T-helper 2 cell treated with Interferon-gamma antibody and Interleukin-4, amounts not matched to agents 5 μg/mL and 100 μg/mL, for 36 hours (primary cell): ENCODE data around the gene ATP12A.
A peak's percentile ranks its signal among the peaks of the same experiment; 100 is the strongest.

Source experiments
- DNase-seq: peaks from one replicate; pipeline ENCODE4 v3.0.0; 2021; ENCODE audit warnings: low spot score
- H3K27ac Mint-ChIP-seq: one replicate; pipeline ENCODE4 v1.8.0; 2021; ENCODE audit warnings: mild to moderate bottlenecking, mixed read lengths
- H3K27me3 Mint-ChIP-seq: one replicate; pipeline ENCODE4 v1.8.0; 2021; ENCODE audit warnings: low read depth, mixed read lengths
- H3K36me3 Mint-ChIP-seq: one replicate; pipeline ENCODE4 v1.8.0; 2021; ENCODE audit warnings: low read depth, mixed read lengths
- H3K4me1 Mint-ChIP-seq: one replicate; pipeline ENCODE4 v1.8.0; 2021; ENCODE audit warnings: low read depth, mixed read lengths
- H3K4me3 Mint-ChIP-seq: one replicate; pipeline ENCODE4 v1.8.0; 2022; ENCODE audit warnings: mild to moderate bottlenecking, moderate library complexity, mixed read lengths
- H3K9me3 Mint-ChIP-seq: one replicate; pipeline ENCODE4 v1.8.0; 2021; ENCODE audit warnings: mixed read lengths

The ATP12A gene

GRCh38 chr13:24670961-24671381 is 9.2 kb upstream of the ATP12A start:
- Mint-ChIP-seq H3K36me3 (no peaks in the 10 kb centered on the region), H3K9me3 (no peaks in the 10 kb centered on the region), H3K4me1 (peaks cover 12% of the 10 kb centered on the region), H3K4me3 (peak overlapping the region; percentile 18), H3K27ac (no peak overlapping the region), H3K27me3 (peaks cover 5% of the 10 kb centered on the region)
- DNase-seq: no peak

- DNase-seq: no peak
- H3K27ac Mint-ChIP-seq: no peak overlapping the region
- H3K4me3 Mint-ChIP-seq: peak overlapping the region; percentile 18
- peaks cover 5% of the 10 kb centered on the region for H3K27me3 Mint-ChIP-seq
- H3K4me1 Mint-ChIP-seq: peaks cover 12% of the 10 kb centered on the region
- H3K9me3 Mint-ChIP-seq: no peaks in the 10 kb centered on the region
- no peaks in the 10 kb centered on the region for H3K36me3 Mint-ChIP-seq
Measured at GRCh38 chr13:24671386-24672113, 8.7 kb upstream of the ATP12A start.

- Mint-ChIP-seq H3K27ac (no peak overlapping the region), H3K36me3 (no peaks in the 10 kb centered on the region), H3K4me1 (peaks cover 12% of the 10 kb centered on the region), H3K9me3 (no peaks in the 10 kb centered on the region), H3K4me3 (no peak overlapping the region), H3K27me3 (peaks cover 9% of the 10 kb centered on the region)
- no peak for DNase-seq
Measured at GRCh38 chr13:24672141-24673132, 7.8 kb upstream of the ATP12A start.

- Mint-ChIP-seq H3K4me3 (no peak overlapping the region), H3K4me1 (peaks cover 12% of the 10 kb centered on the region), H3K36me3 (no peaks in the 10 kb centered on the region), H3K27ac (no peak overlapping the region), H3K27me3 (peaks cover 26% of the 10 kb centered on the region), H3K9me3 (no peaks in the 10 kb centered on the region)
- DNase-seq: no peak
Measured at GRCh38 chr13:24675806-24676570, 4.2 kb upstream of the ATP12A start.

- Mint-ChIP-seq H3K4me3 (no peak overlapping the region), H3K27ac (no peak overlapping the region), H3K4me1 (peaks cover 11% of the 10 kb centered on the region), H3K36me3 (no peaks in the 10 kb centered on the region), H3K27me3 (peaks cover 38% of the 10 kb centered on the region), H3K9me3 (no peaks in the 10 kb centered on the region)
- DNase-seq: no peak
Measured at GRCh38 chr13:24678151-24678550, 2.1 kb upstream of the ATP12A start.

GRCh38 chr13:24679686-24680085 is 522 bp upstream of the ATP12A start:
- Mint-ChIP-seq H3K36me3 (no peaks in the 10 kb centered on the region), H3K9me3 (no peaks in the 10 kb centered on the region), H3K4me1 (peaks cover 24% of the 10 kb centered on the region), H3K4me3 (peak overlapping the region; percentile 56), H3K27ac (no peak overlapping the region), H3K27me3 (peaks cover 38% of the 10 kb centered on the region)
- DNase-seq: no peak

GRCh38 chr13:24680921-24681604 is 855 bp downstream of the ATP12A start:
- Mint-ChIP-seq H3K4me3 (no peak overlapping the region), H3K27ac (no peak overlapping the region), H3K4me1 (peaks cover 30% of the 10 kb centered on the region), H3K36me3 (no peaks in the 10 kb centered on the region), H3K27me3 (peaks cover 43% of the 10 kb centered on the region), H3K9me3 (no peaks in the 10 kb centered on the region)
- DNase-seq: no peak

- peaks cover 30% of the 10 kb centered on the region for H3K4me1 Mint-ChIP-seq
- DNase-seq: no peak
- no peaks in the 10 kb centered on the region for H3K9me3 Mint-ChIP-seq
- peaks cover 41% of the 10 kb centered on the region for H3K27me3 Mint-ChIP-seq
- no peak overlapping the region for H3K4me3 Mint-ChIP-seq
- H3K36me3 Mint-ChIP-seq: no peaks in the 10 kb centered on the region
- H3K27ac Mint-ChIP-seq: no peak overlapping the region
Measured at GRCh38 chr13:24681930-24682329, 1.7 kb downstream of the ATP12A start.

GRCh38 chr13:24682353-24682752 is 2.1 kb downstream of the ATP12A start:
- Mint-ChIP-seq H3K36me3 (no peaks in the 10 kb centered on the region), H3K27me3 (peaks cover 40% of the 10 kb centered on the region), H3K27ac (no peak overlapping the region), H3K9me3 (no peaks in the 10 kb centered on the region), H3K4me3 (no peak overlapping the region), H3K4me1 (peaks cover 30% of the 10 kb centered on the region)
- no peak for DNase-seq

GRCh38 chr13:24683351-24683750 is 3.1 kb downstream of the ATP12A start:
- H3K4me3 Mint-ChIP-seq: no peak overlapping the region
- peaks cover 38% of the 10 kb centered on the region for H3K27me3 Mint-ChIP-seq

GRCh38 chr13:24683838-24684599 is 3.8 kb downstream of the ATP12A start:
- peak overlapping the region; percentile 17 for H3K27ac Mint-ChIP-seq
- peak; percentile 48 for DNase-seq
- H3K4me3 Mint-ChIP-seq: peak overlapping the region; percentile 22
- no peaks in the 10 kb centered on the region for H3K9me3 Mint-ChIP-seq
- no peaks in the 10 kb centered on the region for H3K36me3 Mint-ChIP-seq
- H3K27me3 Mint-ChIP-seq: peaks cover 38% of the 10 kb centered on the region
- peaks cover 30% of the 10 kb centered on the region for H3K4me1 Mint-ChIP-seq

More at GRCh38 chr13:24683351-24683750, 3.1 kb downstream of the ATP12A start:
- Mint-ChIP-seq H3K36me3 (no peaks in the 10 kb centered on the region), H3K27ac (peak overlapping the region; percentile 12), H3K4me1 (peaks cover 30% of the 10 kb centered on the region), H3K9me3 (no peaks in the 10 kb centered on the region)
- no peak for DNase-seq

GRCh38 chr13:24684600-24684998 is 4.4 kb downstream of the ATP12A start:
- no peak overlapping the region for H3K27ac Mint-ChIP-seq
- peak; percentile 35 for DNase-seq
- peaks cover 29% of the 10 kb centered on the region for H3K4me1 Mint-ChIP-seq
- H3K27me3 Mint-ChIP-seq: peaks cover 33% of the 10 kb centered on the region
- peak overlapping the region; percentile 22 for H3K4me3 Mint-ChIP-seq
- no peaks in the 10 kb centered on the region for H3K9me3 Mint-ChIP-seq
- no peaks in the 10 kb centered on the region for H3K36me3 Mint-ChIP-seq
